GM13977 (cell line): ENCODE data around the gene DDX10.

Experiments
- DNase-seq: peaks from one replicate; pipeline ENCODE4 v3.0.0; 2012; ENCODE audit warnings: low spot score
- in situ Hi-C: fragments of 300-500 bp; cut with MboI; formaldehyde crosslinking; loops from one replicate; pipeline ENCODE4 v1.12.0; 2022; ENCODE audit warnings: low sequenced_read_pairs, low pct_unique_long_range_greater_than_20kb, mixed read lengths, inconsistent platforms; ENCODE audit not compliant: unreplicated experiment
- TF ChIP-seq, protein P1 (sequence below): IDR thresholded peaks from 2 replicates; pipeline ENCODE4 v1.5.1; 2012; ENCODE audit warnings: mild to moderate bottlenecking, control low read depth; ENCODE audit not compliant: insufficient read depth; ENCODE audit errors: extremely low read depth, missing control alignments

The DDX10 gene

GRCh38 chr11:108959874-108960273 is 295.0 kb downstream of the DDX10 start:
- in situ Hi-C loops = no loop called here
- DNase-seq = no peak
- TF ChIP-seq, protein P1, sequence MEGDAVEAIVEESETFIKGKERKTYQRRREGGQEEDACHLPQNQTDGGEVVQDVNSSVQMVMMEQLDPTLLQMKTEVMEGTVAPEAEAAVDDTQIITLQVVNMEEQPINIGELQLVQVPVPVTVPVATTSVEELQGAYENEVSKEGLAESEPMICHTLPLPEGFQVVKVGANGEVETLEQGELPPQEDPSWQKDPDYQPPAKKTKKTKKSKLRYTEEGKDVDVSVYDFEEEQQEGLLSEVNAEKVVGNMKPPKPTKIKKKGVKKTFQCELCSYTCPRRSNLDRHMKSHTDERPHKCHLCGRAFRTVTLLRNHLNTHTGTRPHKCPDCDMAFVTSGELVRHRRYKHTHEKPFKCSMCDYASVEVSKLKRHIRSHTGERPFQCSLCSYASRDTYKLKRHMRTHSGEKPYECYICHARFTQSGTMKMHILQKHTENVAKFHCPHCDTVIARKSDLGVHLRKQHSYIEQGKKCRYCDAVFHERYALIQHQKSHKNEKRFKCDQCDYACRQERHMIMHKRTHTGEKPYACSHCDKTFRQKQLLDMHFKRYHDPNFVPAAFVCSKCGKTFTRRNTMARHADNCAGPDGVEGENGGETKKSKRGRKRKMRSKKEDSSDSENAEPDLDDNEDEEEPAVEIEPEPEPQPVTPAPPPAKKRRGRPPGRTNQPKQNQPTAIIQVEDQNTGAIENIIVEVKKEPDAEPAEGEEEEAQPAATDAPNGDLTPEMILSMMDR = no peak

DNA sequence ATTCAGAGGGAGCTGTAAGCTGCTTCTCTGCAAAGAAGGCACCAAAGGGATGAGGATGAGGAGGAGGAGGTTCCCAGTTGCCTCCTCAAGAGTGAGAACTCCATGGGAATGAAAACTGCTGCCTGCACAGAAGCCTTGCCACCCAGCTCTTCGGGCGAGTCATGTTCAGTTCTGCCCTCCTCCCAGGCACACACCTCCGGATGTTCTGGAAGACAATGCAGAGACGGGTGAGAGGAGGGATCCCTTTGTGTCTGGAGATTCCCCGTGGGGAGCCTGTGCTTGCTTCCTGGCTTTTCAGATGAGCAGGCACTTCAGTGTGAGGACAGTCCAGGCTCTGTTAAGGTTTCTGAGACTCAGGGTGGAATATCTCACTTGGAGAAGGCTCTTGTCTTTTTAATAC is 295.6 kb downstream of the DDX10 start:
- no peak for DNase-seq
- TF ChIP-seq, protein P1 = no peak
- in situ Hi-C loops = no loop called here

DNA sequence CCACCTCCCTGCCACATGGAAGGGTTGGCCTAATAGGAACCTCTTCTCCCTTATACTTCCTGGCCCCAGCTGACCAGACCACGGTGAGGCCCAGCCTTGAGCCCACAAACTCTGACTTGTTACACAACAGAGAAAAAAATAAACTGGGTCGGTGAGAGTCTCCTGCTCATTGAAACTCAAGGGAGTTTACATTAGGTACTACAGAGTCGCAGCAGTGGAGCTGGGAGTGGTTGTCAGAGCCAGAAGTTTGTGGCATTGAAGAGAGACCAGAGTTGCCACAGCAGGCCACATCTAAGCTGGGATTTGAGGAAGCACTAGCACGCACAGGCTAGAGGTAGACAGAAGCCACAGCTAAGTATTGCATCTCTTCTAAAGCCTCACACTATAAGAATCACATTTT is 296.2 kb downstream of the DDX10 start:
- in situ Hi-C loops = no loop called here
- TF ChIP-seq, protein P1 = no peak
- no peak for DNase-seq

DNA sequence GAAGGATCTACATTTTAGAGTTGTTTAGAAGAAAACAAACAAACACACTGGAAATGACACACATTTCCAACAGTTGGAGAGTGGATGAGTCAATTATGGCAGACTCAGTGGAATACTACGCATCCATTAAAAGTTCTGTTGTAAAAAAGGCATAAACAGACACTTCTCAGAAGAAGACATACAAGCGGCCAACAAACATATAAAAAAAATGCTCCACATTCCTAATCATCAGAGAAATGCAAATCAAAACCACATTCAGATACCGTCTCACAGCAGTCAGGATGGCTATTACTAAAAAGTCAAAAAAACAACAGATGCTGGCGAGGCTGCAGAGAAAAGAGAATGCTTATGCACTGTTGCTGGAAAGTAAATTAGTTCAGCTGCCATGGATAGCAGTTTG is 298.2 kb downstream of the DDX10 start:
- in situ Hi-C loops = no loop called here
- TF ChIP-seq, protein P1 = no peak
- DNase-seq = no peak

GRCh38 chr11:108965306-108966001 is 300.6 kb downstream of the DDX10 start:
- in situ Hi-C loops = no loop called here
- no peak for DNase-seq
- TF ChIP-seq, protein P1 = no peak

DNA sequence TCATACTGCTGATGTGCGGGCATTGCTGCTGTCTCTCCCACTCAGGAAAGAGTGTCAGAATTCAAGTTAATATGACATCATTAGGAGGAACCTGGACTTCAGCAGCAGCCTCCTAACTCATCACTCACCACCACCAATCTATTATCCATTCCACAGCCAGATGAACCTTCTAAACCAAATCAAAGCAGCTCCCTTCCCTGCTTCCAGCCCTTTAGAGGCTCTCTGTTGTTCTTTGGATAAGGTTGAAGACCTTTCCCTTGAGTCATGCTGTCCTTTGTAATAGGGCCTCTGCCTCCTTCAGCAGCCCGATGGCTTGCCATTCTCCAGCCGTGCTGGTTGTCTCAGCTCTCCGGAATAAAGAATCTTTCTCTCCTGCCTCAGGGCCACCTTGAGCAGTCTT is 301.3 kb downstream of the DDX10 start:
- in situ Hi-C loops = no loop called here
- TF ChIP-seq, protein P1 = no peak

DNA sequence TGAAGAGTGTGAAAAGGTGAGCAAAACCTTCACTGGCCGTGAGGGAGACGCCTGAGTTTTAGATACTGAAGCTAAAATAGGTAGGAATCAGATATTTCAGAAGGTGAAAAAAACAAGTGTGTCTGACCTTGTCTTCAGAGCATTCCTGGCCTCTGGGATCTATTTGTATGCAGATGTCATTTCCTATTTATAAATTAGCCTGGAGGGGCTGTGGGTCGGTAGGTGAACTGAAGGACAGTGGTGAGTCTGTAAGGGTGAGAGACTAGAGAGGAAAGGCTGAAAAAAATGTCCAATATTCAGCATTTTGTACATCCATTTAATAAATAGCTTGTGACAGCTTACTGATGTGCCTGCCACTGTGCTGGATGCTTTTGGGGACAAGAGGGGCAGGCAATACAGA is 302.1 kb downstream of the DDX10 start:
- TF ChIP-seq, protein P1 = no peak
- DNase-seq = no peak
- in situ Hi-C loops = no loop called here

More for the DNA sequence above, 301.3 kb downstream of the DDX10 start:
- DNase-seq = no peak
